A673 (cell line): ENCODE results near the gene SPSB1.

Source experiments
- CTCF ChIP-seq: fragments of 300-800, 200-600 bp; sonication (generic); conservative IDR thresholded peaks from 2 replicates; pipeline ENCODE4 v1.5.1; 2017; ENCODE audit warnings: low read depth, mild to moderate bottlenecking, antibody characterized with exemption, low read length, moderate library complexity, mixed read lengths
- EZH2 ChIP-seq: fragments of 200-600 bp; sonication (generic); IDR thresholded peaks from 2 replicates; pipeline ENCODE4 v1.6.1; 2017; ENCODE audit warnings: borderline replicate concordance, low read depth, mild to moderate bottlenecking, mixed read lengths, antibody characterized with exemption, low read length; ENCODE audit not compliant: poor library complexity, severe bottlenecking

GRCh38 chr1:9258629-9259028, 34.1 kb upstream of the SPSB1 start:
- TF ChIP-seq CTCF (no peak), EZH2 (no peak)
